LNCAP (cell line): ENCODE data around the gene MON1A.

Experiments
- TF ChIP-seq, protein P1 (sequence below): fragments of 450-650 bp; IDR thresholded peaks from 2 replicates; pipeline ENCODE4 v1.5.1; 2017; ENCODE audit warnings: mild to moderate bottlenecking

Gene MON1A

DNA sequence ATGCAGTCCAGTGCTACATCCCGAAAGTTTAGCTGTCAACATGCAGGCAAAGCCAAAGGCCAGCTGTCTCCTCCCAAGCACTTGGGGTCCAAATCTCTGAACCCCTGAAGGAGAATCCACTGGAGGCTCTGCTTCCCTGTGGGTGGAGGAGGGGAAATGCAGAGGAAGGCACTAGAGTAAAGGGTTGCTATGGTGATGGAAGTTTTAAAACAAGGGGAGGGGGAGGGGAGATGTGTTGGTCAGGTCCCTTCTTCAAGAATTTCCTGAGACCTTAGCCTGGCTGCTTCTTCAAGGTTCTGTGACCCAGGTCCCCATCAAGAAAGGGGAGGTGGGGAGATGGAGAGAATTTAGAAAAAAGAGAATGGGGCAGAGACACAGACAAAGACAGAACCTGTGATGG lies 62.2 kb downstream of the MON1A start:
- TF ChIP-seq, protein P1, sequence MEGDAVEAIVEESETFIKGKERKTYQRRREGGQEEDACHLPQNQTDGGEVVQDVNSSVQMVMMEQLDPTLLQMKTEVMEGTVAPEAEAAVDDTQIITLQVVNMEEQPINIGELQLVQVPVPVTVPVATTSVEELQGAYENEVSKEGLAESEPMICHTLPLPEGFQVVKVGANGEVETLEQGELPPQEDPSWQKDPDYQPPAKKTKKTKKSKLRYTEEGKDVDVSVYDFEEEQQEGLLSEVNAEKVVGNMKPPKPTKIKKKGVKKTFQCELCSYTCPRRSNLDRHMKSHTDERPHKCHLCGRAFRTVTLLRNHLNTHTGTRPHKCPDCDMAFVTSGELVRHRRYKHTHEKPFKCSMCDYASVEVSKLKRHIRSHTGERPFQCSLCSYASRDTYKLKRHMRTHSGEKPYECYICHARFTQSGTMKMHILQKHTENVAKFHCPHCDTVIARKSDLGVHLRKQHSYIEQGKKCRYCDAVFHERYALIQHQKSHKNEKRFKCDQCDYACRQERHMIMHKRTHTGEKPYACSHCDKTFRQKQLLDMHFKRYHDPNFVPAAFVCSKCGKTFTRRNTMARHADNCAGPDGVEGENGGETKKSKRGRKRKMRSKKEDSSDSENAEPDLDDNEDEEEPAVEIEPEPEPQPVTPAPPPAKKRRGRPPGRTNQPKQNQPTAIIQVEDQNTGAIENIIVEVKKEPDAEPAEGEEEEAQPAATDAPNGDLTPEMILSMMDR, result no peak

DNA sequence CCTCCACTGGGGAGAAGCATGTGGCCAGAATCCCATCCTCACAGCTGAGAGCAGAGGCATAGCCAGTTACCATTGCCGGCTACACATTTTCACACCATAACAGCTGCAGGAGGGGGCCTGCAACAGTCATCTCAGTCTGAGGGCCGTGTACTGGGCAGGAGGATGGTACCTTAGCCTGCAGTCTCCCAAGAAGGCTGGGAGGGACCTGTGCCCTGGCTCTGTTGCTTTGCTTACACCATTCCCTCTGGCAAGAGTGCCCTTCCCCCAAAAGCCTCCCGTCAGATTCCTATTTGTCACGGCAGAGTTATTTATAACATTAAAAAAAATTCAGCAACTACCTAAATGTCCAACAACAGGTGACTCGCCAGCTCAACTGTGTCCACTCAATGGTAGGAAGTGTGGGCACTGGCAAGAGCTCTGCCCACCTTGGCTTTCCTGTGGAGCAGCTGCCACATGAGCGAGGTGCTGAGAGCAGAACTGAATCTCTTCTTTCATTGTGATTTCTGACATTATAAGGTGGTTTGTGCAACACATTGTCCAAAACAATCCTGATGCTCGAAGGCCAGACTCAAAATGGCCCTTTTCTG lies 64.3 kb downstream of the MON1A start:
- TF ChIP-seq, protein P1, result no peak

DNA sequence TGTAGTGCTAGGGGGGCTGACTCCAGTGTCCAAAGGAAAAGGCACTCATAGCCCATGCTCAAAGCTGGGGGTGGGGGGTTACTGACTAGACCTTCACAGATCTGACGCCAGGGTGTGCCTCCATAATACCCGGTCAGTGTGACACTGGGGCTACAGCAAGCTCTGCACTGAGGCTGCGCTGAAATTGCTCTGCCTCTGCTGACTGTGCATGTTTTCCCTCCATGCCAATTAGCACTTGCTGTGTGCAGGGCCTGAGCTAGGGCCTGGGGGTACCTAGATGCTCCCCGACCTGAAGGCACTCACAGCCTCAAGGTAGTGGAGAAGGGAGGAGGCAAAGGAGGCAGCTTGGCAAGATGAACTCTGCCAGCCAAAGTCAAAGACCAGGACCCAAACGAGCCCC lies 65.1 kb downstream of the MON1A start:
- TF ChIP-seq, protein P1, result no peak

DNA sequence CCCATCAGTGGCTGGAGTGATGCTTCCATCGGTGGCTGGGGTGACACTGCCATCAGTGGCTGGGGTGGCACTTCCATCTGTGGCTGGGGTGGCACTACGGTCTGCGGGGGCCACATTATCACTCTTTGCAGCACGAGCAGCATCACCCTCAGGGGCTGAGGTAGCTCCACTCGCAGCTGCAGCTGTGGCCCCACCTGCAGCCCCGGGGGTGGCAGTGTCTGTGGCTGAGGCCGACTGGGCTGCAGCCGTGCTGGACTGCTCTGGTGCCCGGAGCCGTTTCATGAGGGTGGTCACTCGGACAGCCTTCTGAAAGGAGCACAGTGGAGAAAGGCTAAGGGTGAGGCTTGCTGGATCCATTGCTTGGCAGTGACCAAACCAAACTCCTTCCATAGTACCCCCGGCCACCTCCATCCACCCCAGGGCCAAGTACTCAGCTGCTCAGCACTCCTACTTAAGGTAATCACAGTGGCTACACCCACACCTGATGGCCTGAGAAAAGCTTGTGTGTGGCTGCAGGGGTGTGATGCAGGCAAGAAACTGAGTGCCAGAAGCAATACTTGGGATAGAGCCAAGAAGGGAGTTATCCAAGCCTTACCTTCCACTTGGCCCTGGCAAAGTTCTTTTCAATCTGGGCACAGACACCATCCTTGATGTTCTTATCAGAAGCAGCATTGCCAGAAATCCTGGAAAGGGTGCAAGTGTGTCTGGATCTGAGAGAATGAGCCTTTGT lies 69.9 kb downstream of the MON1A start:
- TF ChIP-seq, protein P1, result no peak
